HEK293 (cell line): ENCODE data around the gene HMX2.
A peak's percentile ranks its signal among the peaks of the same experiment; 100 is the strongest.

ENCODE experiments used
- HOXC10 ChIP-seq: sonication (generic); formaldehyde crosslinking; IDR thresholded peaks from 2 replicates; pipeline ENCODE4 v1.8.1; 2023; ENCODE audit warnings: mild to moderate bottlenecking, missing genetic modification reagents
- MYNN ChIP-seq: fragments of 450-650 bp; formaldehyde crosslinking; IDR thresholded peaks from 2 replicates; pipeline ENCODE4 v1.5.1; 2016; ENCODE audit warnings: missing biosample characterization, missing genetic modification characterization, borderline replicate concordance
- SETDB1 ChIP-seq: IDR thresholded peaks from one replicate; pipeline ENCODE4 v1.6.1; 2017; ENCODE audit warnings: mild to moderate bottlenecking, low read length, moderate library complexity, mixed read lengths; ENCODE audit not compliant: insufficient read length
- YY1 ChIP-seq: fragments of 450-650 bp; formaldehyde crosslinking; IDR thresholded peaks from 2 replicates; pipeline ENCODE4 v1.5.1; 2018; ENCODE audit warnings: missing biosample characterization, missing genetic modification characterization
- ZEB2 ChIP-seq: fragments of 450-650 bp; formaldehyde crosslinking; IDR thresholded peaks from 2 replicates; pipeline ENCODE4 v1.5.1; 2016; ENCODE audit warnings: missing biosample characterization, missing genetic modification characterization
- ZNF138 ChIP-seq: fragments of 450-650 bp; formaldehyde crosslinking; IDR thresholded peaks from 2 replicates; pipeline ENCODE4 v1.5.1; 2016; ENCODE audit warnings: missing biosample characterization, missing genetic modification characterization, borderline replicate concordance
- ZNF239 ChIP-seq: fragments of 450-650 bp; formaldehyde crosslinking; IDR thresholded peaks from 2 replicates; pipeline ENCODE4 v1.5.1; 2016; ENCODE audit warnings: missing biosample characterization, missing genetic modification characterization
- ZNF266 ChIP-seq: fragments of 450-650 bp; formaldehyde crosslinking; IDR thresholded peaks from 2 replicates; pipeline ENCODE4 v1.5.1; 2016; ENCODE audit warnings: missing biosample characterization, missing genetic modification characterization, low read depth
- ZNF530 ChIP-seq: fragments of 450-650 bp; formaldehyde crosslinking; IDR thresholded peaks from 2 replicates; pipeline ENCODE4 v1.5.1; 2016; ENCODE audit warnings: low read depth, missing biosample characterization, missing genetic modification characterization
- ZNF555 ChIP-seq: fragments of 450-650 bp; formaldehyde crosslinking; conservative IDR thresholded peaks from 2 replicates; pipeline ENCODE4 v1.5.1; 2017; ENCODE audit warnings: missing biosample characterization, mild to moderate bottlenecking, missing genetic modification characterization, inconsistent platforms
- ZNF560 ChIP-seq: fragments of 450-650 bp; formaldehyde crosslinking; IDR thresholded peaks from 2 replicates; pipeline ENCODE4 v1.5.1; 2017; ENCODE audit warnings: missing biosample characterization, missing genetic modification characterization, borderline replicate concordance
- TF ChIP-seq, protein P1 (sequence below): fragments of 450-650 bp; formaldehyde crosslinking; IDR thresholded peaks from 2 replicates; pipeline ENCODE4 v1.5.1; 2016; ENCODE audit warnings: missing biosample characterization, missing genetic modification characterization
- TF ChIP-seq, protein P2 (sequence below): fragments of 450-650 bp; formaldehyde crosslinking; IDR thresholded peaks from 2 replicates; pipeline ENCODE4 v1.5.1; 2016; ENCODE audit warnings: missing biosample characterization, missing genetic modification characterization
- TF ChIP-seq, protein P3 (sequence below): fragments of 450-650 bp; formaldehyde crosslinking; IDR thresholded peaks from 2 replicates; pipeline ENCODE4 v1.5.1; 2017; ENCODE audit warnings: missing biosample characterization, missing genetic modification characterization

DNA sequence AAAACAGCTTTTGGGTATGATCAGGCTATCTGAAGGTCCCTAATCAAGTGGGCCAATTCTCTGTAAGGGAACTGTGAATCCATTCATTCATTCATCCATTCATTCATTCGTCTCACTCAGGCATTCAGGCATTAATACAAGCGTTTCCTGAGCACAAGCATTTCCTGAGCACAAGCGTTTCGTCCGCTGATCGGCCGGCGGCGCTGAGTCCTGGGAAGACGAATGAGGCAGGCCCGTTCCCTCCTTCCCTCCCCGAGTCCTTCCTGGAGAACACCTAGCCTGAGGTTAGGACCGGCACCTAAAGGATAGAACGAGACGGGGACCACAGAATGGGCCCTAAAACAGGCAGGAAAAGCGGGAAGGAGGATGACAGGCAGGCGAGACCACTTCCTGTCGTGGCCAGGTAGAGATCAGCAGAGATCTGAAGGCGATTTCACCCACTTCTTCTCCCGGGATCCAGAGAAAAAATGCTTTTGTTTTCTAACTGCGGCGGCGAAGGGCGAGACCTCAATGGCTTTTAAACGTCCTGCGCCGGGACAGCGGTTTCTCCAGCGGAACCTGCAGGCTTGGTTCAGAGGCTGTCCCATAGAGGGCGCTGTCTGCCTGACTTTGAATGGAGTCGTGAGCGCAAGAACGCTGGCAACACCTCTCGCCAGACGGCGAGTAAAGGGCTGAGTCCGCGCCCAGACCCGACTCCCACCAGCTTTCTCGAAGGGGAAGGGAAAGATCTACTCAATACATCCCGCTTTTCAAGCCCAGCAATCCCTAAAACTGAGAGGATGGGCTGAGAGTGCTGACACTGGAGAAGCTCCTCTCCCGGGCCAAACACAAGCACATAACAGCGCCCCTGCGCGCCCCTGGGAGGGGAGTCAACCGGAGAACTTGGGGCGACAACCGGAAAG lies 15.1 kb upstream of the HMX2 start:
- TF ChIP-seq, protein P1, sequence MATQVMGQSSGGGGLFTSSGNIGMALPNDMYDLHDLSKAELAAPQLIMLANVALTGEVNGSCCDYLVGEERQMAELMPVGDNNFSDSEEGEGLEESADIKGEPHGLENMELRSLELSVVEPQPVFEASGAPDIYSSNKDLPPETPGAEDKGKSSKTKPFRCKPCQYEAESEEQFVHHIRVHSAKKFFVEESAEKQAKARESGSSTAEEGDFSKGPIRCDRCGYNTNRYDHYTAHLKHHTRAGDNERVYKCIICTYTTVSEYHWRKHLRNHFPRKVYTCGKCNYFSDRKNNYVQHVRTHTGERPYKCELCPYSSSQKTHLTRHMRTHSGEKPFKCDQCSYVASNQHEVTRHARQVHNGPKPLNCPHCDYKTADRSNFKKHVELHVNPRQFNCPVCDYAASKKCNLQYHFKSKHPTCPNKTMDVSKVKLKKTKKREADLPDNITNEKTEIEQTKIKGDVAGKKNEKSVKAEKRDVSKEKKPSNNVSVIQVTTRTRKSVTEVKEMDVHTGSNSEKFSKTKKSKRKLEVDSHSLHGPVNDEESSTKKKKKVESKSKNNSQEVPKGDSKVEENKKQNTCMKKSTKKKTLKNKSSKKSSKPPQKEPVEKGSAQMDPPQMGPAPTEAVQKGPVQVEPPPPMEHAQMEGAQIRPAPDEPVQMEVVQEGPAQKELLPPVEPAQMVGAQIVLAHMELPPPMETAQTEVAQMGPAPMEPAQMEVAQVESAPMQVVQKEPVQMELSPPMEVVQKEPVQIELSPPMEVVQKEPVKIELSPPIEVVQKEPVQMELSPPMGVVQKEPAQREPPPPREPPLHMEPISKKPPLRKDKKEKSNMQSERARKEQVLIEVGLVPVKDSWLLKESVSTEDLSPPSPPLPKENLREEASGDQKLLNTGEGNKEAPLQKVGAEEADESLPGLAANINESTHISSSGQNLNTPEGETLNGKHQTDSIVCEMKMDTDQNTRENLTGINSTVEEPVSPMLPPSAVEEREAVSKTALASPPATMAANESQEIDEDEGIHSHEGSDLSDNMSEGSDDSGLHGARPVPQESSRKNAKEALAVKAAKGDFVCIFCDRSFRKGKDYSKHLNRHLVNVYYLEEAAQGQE: peak; percentile 50; the same call in 1 of the 2 replicates
- TF ChIP-seq, protein P2, sequence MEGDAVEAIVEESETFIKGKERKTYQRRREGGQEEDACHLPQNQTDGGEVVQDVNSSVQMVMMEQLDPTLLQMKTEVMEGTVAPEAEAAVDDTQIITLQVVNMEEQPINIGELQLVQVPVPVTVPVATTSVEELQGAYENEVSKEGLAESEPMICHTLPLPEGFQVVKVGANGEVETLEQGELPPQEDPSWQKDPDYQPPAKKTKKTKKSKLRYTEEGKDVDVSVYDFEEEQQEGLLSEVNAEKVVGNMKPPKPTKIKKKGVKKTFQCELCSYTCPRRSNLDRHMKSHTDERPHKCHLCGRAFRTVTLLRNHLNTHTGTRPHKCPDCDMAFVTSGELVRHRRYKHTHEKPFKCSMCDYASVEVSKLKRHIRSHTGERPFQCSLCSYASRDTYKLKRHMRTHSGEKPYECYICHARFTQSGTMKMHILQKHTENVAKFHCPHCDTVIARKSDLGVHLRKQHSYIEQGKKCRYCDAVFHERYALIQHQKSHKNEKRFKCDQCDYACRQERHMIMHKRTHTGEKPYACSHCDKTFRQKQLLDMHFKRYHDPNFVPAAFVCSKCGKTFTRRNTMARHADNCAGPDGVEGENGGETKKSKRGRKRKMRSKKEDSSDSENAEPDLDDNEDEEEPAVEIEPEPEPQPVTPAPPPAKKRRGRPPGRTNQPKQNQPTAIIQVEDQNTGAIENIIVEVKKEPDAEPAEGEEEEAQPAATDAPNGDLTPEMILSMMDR (tag by site-specific recombination): peak; percentile 85
- TF ChIP-seq ZNF138 (tag by site-specific recombination): no peak
- no peak for TF ChIP-seq ZNF555 (tag by site-specific recombination)
- no peak for TF ChIP-seq ZNF239 (tag by site-specific recombination)
- no peak for TF ChIP-seq MYNN (tag by site-specific recombination)
- TF ChIP-seq ZEB2 (tag by site-specific recombination): 0 out of 2 replicates have a peak, but pooled peaks have one; percentile 15
- no peak for TF ChIP-seq ZNF560 (tag by site-specific recombination)
- TF ChIP-seq ZNF530 (tag by site-specific recombination): no peak
- no peak for TF ChIP-seq SETDB1
- no peak for TF ChIP-seq YY1 (tag by site-specific recombination)
- TF ChIP-seq, protein P3, sequence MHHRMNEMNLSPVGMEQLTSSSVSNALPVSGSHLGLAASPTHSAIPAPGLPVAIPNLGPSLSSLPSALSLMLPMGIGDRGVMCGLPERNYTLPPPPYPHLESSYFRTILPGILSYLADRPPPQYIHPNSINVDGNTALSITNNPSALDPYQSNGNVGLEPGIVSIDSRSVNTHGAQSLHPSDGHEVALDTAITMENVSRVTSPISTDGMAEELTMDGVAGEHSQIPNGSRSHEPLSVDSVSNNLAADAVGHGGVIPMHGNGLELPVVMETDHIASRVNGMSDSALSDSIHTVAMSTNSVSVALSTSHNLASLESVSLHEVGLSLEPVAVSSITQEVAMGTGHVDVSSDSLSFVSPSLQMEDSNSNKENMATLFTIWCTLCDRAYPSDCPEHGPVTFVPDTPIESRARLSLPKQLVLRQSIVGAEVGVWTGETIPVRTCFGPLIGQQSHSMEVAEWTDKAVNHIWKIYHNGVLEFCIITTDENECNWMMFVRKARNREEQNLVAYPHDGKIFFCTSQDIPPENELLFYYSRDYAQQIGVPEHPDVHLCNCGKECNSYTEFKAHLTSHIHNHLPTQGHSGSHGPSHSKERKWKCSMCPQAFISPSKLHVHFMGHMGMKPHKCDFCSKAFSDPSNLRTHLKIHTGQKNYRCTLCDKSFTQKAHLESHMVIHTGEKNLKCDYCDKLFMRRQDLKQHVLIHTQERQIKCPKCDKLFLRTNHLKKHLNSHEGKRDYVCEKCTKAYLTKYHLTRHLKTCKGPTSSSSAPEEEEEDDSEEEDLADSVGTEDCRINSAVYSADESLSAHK (tag by site-specific recombination): no peak
- TF ChIP-seq HOXC10: no peak
- no peak for TF ChIP-seq ZNF266 (tag by site-specific recombination)
